ENCODE data around the gene UCN2.

- no peak for TF ChIP-seq POLR2AphosphoS5 (IDR thresholded peaks at IDR 0.05; ENCODE audit: borderline replicate concordance, low read depth, low read length)
- no peak for TF ChIP-seq EZH2 (IDR thresholded peaks at IDR 0.05)
- TF ChIP-seq FOXP2 (optimal IDR thresholded peaks at IDR 0.05; ENCODE audit: control extremely low read depth, extremely low read length, insufficient read depth) = no peak
Measured at GRCh38 chr3:48591886-48592518, 28.4 kb upstream of the UCN2 start.

All from SK-N-MC (cell line).